Measurements from ENCODE around the gene SYT8.

SYT8 gene

DNA sequence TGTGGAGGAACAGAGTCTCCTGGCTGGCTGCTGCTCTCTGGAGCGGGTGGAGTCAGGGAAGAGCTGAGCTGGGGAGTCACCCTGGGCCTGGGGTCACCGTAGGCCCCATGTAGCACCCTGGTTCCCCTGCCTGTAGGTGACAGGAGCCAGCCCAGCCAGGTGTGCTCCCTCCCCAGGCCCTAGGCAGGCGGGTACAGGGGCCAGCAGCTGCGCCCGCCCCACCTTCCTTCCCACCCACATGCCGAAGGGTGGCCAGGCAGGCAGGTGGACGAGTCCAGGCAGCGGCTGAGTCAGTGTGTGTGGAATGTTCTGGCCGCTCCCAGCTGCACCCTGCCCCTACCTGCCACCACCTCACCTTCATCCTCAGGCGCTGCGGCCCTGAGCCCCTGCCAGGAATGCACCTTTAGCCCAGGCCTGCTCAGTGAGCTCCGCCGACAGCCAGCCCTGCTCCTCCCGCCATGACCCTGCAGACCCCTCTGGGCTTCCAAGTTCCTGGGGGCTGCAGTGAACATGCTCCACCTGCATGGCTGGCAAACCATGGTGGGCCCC is 654 bp upstream of the SYT8 start:
- DNase-seq, result no peak

DNA sequence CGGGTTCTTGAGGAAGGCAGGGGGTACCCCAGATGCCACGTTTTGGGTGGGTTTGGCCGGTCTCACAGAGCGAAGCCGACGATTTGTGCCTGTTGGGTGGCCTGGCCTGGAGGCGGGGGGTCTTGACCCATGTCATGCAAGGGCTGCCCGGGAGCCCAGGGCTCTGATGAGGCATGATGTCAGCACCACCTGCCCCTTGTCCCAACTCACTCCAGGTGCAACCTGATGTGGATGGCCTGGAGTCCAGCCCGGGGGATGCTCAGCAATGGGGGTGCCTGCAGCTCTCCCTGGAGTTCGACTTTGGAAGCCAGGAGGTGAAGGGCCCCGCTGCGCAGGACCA is 851 bp downstream of the SYT8 start:
- no peak for DNase-seq

DNA sequence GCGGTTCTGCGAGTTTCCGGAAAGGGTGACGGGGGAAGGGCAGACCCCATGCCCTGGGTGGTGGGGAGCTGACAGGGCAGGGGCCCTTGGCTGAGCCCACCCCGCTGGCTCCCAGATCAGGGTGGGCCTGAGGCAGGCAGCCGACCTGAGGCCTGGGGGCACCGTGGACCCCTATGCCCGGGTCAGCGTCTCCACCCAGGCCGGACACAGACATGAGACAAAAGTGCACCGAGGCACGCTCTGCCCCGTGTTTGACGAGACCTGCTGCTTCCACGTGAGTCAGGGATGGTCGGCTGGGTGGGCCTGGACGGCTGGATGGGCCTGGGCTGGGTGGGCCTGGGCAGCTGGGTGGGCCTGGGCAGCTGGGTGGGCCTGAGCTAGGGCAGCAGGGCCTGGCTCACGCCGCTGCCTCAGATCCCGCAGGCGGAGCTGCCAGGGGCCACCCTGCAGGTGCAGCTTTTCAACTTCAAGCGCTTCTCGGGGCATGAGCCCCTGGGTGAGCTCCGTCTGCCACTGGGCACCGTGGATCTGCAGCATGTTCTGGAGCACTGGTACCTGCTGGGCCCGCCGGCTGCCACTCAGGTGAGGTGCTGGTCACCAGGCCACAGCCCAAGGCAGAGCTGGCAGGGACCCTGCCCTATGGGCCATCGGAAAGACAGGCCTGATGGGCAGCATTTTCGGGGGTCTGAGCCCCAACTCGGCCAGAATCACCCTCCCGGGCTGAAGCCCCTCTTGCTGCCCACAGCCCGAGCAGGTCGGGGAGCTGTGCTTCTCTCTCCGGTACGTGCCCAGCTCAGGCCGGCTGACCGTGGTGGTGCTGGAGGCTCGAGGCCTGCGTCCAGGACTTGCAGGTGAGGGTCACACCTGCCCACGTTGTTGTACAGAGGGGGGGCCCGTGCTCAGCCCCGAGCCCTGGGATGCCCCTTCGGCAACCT is 1.5 kb downstream of the SYT8 start:
- DNase-seq, result no peak

DNA sequence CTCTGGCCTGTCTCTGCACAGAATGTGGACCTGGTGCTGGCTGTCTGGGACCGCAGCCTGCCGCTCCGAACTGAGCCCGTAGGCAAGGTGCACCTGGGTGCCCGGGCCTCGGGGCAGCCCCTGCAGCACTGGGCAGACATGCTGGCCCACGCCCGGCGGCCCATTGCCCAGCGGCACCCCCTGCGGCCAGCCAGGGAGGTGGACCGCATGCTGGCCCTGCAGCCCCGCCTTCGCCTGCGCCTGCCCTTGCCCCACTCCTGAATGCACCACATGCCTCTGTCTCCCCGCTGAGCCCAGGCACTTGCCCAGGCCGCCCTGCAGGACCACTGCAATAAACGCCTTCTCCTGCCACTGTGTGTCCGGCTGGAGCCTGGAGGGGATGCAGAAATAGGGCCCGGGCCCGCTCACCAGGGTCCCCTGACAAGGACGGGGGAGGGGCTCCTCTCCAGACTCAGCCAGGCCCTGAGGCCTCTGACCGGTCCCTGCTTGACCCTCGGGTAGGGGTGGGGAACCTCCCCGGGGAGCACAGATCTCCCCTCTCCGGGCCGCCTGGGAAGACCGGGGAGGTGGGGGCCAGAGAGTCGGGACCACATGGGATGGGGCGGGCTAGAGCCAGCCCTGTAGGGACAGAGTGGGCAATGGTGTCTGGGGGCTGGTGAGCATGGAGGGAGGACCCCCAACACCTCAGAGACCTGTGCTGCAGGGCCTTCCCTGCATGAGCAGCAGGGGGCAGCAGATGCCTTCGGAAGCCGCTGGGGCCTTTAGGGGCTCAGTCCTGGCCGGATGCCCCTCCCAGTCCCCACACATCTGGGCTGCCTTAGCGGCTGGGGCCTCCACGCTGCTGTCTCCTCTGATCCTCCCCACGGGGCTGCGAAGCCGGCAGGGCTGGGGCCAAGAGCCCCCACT is 2.6 kb downstream of the SYT8 start:
- DNase-seq, result peak; percentile 71

DNA sequence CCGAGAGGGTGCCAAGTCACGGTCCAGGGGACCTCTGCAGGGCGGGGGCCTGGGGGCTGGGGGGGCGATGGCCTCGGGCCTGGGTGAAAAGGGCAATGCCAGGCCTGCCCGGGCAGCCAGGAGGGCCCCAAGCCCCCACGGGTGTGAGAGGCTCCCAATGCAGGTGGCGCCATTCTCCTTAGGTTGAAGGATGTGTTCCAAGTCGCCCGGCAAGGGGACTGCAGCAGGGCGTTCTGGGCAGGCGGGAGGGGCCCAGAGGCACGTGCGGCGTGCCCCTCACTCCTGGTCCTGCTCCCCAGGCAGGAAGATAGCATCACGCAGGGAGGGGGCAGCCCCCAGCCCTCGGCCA is 3.3 kb downstream of the SYT8 start:
- DNase-seq, result no peak

DNA sequence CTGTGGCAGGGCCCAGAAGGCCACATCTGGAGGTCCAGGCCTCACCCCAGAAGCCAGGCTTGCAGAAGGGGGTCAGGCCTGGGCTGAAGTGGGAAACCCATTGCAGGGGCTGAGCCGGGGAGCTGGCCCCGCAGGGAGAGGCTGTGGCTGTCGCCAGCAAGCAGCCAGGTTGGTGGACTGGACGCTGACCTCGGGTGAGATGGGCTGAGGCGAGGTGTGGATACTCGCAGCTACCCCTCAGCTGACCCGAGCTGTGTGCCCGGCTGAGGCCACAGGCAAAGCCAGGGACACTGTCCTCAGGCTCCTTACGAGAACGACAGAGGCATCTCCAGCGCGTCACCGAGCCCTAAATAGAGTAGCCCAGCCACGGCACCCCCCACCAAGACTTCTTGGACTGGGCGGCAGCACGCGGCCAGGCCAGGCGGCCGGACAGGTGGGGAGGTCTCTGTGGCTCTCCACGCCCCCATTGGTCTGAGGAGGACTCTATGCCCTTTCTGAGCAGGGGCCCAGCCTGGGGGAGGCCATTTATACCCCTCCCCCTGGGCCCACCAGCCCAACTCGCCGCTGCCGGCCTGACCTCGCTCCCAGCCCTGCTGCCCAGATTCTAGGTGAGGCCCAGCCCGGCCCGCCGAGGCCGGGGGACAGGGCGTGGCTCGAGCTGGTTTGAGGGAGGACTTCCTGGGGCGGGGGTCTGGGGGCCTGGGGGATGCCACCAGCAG is 3.8 kb downstream of the SYT8 start, which contains the start of gene TNNI2:
TNNI2 (plus strand) TSS at position 556 of the 719 bp plus-strand sequence. CDS start 716 bp downstream, outside the sequence.
- no peak for DNase-seq

DNA sequence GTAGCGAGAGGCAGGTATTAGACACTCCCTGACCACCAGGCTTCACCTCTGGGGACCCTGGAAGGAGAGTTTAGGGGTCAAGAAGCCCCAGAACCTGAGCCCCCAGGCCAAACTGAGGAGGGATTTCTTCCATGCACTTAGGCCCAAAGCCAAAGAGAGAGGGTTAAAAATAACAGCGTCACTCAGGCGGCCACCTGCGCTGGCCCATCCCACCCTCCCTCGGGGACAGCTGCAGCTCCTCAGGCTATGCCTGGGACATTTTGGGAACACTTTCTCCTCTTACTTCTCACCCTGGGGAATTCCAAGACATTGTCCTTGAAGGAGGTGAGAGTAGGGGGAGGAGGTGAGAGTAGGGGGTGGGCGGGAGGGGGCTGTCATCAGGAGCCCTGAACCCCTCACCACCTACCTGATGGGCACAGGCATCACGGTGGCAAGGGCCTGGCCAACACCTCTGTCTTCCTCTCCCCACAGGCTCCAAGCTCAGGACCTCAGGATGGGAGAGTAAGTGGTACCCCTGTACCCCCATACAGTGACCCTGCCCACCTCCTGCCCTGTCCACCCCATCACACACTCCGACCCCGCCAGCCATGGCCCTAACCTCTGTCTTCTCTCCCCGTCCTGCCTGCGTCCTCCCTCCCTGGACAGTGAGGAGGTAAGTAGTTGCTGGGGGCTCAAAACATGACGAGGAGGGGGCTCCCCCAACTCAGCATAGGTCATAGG is 4.6 kb downstream of the SYT8 start:
- DNase-seq, result no peak

DNA sequence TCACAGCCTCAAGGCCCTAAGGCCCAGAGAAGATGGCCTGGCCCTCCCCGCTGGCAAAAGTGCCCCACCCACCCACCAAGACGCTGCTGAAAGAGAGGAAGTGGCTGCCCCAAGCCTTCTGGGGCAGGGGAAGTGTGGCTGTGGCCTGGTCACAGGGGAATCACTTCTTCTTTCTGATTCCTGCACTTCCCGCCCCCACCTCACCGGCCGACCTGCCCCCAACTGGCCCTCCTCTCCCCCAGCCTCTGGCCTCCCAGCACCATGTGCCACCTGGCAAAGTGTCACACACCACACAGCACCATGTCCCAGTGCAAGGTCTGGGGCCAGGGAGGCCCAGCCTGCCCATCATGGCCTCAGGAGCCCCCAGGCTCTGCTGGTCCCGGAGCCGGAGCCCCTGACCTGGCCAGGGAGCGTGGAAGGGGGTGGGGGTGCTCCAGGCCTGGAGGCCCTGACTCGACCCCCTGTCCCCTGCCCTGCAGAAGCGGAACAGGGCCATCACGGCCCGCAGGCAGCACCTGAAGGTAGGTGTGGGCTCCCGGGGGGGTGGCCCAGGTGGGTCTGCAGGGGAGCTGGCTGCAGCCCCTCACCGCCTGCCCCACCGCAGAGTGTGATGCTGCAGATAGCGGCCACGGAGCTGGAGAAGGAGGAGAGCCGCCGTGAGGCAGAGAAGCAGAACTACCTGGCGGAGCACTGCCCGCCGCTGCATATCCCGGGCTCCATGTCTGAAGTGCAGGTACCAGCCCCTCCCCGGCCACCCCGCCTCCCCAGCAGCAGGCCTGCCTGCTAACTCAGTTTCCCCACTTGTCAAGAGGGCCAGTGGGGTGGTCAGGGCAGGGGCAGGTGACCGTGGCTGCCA is 5.4 kb downstream of the SYT8 start:
- no peak for DNase-seq

DNA sequence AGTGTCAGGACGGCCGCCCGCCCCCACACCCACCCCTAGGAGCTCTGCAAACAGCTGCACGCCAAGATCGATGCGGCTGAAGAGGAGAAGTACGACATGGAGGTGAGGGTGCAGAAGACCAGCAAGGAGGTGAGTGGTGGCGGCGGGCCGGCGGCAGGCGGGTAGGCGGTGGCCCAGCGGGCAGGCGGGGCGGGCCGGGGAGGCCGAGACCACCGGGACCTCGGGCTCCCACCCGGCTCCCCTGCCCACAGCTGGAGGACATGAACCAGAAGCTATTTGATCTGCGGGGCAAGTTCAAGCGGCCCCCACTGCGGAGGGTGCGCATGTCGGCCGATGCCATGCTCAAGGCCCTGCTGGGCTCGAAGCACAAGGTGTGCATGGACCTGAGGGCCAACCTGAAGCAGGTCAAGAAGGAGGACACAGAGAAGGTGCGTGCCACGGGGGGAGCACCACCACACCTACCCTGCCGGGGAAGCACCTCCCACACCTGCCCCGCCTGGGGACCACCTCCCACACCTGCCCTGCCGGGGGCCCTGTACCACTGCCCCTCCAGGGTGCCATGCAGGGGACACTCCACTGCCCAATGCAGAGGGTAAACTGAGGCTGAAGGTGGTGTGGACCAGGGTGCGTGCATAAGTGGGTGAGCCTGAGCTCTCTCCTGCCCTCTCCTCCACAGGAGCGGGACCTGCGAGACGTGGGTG is 6.1 kb downstream of the SYT8 start:
- DNase-seq, result no peak

DNA sequence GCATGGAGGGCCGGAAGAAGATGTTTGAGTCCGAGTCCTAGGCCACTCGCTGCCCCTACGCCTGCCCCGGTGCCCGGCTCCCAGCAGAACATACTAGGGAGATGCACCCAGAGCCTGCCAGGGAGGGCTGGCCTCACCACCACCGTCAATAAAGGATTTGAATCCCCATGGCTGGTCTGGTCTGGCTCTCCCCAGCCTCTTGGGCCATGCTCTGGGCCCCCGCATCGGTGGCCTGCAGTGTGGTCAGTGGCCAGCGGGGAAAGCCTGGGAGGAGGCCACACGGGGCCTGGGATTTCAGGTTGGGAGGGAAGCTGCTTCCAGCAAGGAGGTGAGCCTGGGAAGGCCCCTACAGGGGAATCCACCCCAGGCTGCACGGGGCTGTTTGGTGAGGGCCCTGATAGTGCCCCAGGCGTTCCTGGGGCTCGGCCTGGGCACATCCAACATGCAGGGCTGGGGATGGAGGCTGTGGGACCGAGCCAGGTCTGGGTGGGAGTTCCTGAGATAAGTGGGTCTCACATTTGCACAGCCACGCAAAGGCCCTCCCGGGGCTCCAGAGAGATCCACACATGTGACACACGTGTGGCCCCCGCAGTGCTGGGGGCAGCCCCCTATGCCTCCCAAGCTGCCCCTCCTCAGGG is 6.8 kb downstream of the SYT8 start:
- no peak for DNase-seq

DNA sequence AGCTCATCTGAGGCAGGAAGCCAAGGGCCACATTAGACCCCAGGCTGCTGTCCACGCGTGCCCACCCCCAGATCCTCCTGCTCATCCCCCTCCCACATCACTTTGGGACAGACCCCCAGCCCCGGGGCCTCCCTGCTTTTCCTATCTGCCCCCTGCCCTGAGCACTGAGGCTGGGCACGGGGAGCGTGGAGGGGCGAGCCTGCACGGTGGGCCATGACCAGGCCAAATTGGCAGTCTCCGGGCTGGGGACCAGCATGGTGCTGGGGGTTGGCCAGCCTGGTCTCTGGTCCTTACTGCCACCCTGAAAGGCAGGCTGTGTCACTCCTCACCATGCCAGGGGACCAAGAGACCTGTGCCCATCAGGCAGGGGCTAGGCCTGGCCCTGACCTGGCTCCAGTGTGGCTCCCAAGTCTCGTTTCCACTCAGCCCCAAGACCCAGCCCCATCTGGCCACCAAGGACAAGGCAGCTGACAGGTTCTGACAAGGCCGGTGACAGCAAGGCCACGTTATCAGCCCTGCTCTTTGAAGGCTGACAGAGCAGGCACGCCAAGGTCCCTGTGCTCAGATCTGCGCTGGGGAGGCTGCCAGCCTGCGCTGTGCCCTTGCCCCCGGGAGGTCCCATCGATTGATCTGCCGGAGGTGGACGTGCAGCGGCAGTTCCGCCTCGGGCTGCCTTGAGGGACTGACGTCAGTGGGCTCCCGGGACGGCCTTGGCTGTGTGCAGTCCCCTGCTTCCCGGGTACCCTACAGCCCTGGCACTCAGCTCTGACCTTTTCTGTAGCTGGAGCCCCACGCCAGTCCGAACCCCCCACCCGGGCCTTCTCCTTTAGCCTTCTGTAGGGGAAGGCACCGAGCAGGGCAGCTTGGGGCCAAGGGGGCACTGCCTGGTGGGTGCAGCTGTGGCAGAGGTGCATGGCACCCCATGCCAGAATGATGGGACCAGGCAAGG is 7.6 kb downstream of the SYT8 start:
- DNase-seq, result no peak

DNA sequence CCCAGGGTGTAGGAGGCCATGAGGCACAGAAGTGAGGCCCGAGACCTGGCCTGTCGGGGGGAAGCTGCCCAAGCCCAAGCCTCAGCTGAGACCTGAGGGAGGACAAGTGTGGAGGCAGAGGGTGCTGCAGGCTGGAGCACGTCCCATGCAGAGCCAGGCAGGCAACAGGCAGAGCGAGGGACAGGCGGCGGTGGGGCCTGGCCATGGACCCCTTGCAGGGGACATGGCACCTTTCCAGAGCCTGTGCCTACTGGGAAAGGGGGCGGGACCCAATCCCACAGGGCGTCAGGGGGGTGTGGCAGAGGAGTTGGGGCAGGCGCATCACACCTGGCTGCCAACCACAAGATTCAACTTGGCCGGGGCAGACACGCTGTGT is 8.3 kb downstream of the SYT8 start:
- no peak for DNase-seq

DNA sequence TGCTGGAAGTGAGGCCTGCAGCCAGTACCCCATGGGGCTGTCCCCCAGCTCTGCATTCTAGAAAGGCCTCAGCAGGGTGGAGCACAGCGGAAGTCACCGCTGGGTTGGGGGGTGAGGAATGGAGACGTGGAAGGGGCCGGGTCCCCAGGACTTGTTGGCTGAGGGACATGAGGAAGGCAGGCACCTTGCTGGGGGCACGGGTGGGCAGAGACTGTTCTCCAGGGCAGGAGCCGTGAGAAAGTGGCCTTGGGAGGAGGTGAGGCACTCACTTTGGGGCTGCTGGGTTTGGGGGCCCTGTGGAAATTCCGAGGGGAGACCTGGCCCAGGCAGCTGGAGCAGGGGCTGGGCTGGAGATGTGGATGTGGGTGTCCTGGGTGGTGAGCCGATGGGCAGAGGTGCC is 9.0 kb downstream of the SYT8 start:
- no peak for DNase-seq

DNA sequence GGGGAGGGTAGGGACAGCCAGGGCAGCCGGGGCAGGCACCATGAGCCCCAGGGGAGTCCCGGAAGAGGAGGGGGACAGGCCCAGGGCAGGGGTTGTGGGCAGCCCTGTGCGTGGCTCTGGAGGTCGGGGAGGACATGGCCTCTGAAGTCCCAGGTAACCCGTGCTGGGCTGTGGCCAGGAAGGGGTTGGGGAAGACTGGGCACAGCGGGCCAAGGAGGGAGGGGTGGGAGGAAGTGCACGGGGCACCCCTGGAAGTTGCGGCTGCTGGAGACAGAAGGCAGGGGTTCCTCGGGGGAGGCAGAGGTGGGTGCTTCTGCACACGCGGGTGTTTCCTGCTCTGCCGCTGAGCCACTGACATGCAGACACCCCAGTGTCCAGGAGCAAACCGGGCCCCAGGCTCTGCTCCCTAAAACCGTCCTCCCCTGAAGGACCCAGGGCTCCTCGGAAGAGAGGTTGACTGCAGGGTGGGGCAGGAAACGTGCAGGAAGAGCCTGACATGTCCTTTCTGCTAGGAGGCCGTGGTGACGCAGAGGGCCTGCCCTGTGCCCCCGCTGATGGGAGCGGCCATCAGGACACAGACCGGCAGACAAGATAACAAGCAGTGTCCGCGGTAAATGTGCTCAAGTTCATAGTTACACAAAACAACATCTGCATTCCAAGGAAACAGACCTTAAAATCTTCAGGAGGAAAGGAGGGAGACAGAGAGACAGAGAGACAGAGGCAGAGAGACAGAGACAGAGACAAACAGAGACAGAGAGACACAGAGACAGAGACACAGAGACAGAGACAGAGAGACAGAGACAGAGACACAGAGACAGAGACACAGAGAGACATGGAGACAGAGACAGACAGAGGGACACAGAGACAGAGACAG is 9.7 kb downstream of the SYT8 start:
- DNase-seq, result no peak

DNA sequence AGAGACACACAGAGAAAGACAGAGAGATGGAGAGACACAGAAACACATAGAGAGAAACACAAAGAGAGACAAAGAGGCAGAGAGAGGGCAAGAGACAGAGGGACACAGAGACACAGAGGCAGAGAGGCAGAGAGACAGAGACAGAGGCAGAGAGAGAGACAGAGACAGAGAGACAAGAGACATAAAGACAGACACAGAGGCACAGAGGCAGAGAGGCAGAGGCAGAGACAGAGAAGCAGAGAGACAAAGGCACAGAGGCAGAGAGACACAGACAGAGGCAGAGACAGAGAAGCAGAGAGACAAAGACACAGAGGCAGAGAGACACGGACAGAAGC is 10.3 kb downstream of the SYT8 start:
- no peak for DNase-seq

DNA sequence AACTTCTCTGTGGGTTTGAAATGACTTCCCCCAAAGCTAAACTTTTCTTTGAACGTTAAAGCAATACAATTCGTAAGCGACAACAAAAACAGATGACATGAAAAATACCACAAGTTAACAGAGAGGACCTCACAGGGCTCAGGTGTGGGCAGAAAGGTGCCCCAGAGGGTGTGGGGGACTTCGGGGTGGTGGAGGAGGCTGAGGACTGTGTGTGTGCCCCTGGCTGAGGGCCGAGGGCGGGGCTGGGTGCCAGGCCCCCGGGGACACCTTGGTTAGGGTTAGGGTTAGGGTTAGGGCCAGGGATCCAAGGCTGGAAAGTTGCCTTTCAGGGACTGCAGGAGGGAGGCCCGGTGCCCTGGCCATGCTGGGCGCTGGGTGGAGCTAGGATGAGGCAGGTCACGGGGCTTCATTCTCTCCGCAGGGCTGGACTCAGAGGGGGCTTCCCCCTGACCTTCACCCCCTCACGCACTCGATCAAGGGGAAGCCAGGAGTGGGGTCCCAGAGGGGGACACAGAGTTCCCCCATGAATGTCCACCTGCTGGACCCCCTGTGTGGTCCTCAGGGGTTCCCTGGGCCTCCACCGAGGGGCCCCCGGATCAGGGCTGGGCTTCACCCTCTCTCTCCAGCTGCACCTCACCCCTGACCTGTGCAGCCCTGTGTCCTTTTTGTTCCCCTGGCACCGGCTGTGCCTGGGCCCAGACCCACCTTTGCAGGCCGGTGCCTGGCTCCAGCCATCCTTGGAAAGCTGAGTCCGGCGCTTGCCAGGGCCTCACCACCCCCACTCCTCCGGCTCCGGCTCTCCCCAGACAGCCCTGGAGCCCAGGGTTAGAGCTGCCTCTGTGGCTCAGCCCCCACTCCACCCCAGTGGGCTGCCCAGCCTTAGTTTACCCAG is 11.0 kb downstream of the SYT8 start:
- DNase-seq, result no peak

DNA sequence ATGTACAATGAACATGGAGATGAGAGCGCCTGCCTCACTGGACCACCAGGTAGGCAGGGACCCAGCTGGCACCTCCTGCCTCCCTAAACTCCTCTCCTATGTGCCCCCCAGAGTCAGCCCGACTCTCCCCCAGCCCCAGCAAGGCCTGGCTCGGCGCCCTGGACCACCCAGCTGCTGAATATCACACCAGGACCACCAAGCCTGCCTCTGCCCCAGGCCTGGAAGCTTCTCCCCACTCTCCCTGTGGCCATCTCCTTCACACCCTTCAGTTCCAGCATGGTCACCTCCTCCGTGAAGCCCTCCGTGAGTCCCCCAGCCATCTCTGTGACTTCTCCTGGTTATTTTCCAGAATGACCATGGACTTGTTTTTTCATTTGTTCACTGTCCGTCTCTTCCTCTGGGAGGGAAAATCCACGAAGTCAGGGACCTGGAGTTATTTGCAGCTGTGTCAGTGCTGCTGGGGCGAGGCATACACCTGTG is 11.7 kb downstream of the SYT8 start:
- no peak for DNase-seq

Data from NK-92 treated with Interleukin-12 subunit alpha and Interleukin-12 subunit beta, amount 100 ng/mL, for 24 hours (cell line).